Activated T-helper 9 cell treated with anti-CD3 and anti-CD28 coated beads, Interleukin-2, amount 50 U/mL, for 16 hours (primary cell): ENCODE results near the gene RBP3.

ENCODE experiments used
- DNase-seq: peaks from one replicate; pipeline ENCODE4 v3.0.0-alpha.2; 2020; ENCODE audit warnings: low read depth

The RBP3 gene

DNA sequence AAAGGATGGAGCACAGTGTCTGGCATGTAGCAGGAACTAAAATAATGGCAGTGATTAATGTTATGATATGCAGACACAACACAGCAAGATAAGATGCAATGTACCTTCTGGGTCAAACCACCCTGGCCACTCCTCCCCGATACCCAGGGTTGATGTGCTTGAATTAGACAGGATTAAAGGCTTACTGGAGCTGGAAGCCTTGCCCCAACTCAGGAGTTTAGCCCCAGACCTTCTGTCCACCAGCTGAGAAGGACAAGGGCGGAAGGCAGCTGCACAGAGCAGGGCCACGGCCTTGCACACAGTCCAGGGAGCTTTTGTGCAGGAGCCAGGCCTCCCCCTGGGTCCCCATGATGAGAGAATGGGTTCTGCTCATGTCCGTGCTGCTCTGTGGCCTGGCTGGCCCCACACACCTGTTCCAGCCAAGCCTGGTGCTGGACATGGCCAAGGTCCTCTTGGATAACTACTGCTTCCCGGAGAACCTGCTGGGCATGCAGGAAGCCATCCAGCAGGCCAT is at the start of gene RBP3:
Gene RBP3, plus strand, starts transcription at position 226 of the 514 bp plus-strand sequence. Its CDS starts 122 bp downstream, at position 348.
- no peak for DNase-seq

DNA sequence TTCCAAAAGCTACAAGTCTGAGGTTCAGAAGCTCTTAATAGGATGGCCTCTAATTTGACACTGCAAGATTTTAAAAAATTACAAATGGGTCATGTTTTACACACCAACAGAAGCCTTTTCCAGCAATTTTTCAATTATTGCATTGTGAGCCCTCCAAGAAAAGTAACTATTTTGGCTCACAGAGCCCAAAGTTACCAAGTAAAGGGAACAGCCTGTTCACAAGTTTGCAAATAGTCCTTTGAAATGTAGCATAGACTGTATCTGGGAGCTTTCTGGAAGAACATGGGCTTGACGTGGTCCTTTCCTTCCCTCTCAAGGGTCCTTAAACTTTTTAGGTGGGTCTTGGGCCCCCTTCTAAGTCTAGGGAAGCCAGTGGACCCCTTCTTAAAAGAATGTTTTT is 49.4 kb upstream of the RBP3 start:
- DNase-seq = no peak

DNA sequence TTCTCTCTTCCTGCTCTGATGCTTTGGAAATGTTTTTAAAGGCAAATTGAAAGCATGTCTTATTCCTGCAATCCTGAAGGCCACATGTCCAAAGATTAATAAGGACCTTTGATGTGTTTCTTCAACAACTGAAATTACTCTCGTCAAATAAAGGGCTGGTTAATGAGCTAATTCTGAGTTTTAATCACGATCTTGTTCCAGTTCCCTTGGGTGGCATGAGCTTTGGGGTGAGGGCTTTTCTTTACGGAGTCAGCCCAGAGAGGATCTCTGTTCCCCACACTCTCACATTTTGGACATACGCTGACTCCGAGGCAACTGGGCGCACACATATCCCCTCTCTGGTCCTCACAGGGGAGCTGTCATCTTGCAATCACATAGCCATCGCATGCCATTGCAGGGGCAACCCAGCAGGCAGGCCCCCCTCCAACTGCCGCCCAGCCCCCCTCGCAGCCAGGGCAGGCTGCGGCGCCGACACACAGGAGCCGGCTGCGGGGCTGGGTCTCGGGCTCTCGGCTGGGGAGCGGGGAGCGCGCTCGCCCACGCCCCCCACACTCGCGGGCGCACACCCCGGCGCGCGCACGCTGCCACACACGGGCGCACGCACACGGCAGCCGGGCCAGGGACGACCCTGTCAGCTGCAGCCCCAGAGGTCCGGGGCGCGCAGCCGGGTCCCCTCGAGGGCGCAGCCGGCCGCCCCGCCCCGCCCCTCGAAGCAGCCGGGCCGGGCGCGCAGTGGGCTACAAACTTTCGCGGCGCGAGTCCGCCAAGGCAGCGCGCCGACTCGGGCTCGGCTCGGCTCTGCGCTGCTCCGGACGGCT is 48.3 kb upstream of the RBP3 start, which contains the start of gene GDF10:
Gene GDF10, plus strand, starts transcription at position 587 of the 818 bp plus-strand sequence. CDS start 455 bp downstream, outside the sequence.
- DNase-seq = no peak

DNA sequence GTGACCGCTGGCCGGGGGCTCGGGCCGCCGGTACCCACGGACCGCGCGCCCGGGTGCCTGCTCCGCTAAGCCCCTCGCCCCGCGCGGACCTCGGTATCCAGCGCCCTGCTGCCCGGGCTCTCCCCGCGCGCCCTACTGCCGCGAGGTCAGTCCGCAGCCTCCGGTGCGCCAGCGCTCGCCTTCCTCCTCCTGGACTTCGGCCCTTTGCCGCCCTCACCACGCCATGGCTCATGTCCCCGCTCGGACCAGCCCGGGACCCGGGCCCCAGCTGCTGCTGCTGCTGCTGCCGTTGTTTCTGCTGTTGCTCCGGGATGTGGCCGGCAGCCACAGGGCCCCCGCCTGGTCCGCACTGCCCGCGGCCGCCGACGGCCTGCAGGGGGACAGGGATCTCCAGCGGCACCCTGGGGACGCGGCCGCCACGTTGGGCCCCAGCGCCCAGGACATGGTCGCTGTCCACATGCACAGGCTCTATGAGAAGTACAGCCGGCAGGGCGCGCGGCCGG is 47.7 kb upstream of the RBP3 start:
- no peak for DNase-seq

DNA sequence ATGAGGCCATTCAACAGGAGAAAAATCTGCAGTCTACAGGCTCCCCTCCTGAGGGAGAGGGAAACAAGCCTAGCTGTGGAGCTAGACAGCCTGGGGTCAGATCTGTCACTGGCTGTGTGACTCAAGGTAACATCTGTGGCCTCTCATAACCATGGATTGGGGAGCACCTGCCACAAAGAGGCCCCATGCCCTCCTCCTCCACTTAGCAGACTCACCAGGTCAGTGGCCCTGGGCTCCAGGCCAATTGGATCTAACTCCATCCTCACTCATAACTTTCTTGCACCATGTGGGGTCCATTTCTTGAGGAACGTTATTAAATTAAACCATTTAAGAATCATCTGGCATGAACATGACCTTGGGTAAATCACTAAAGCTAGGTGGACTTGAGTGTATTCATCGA is 46.3 kb upstream of the RBP3 start:
- DNase-seq = no peak

DNA sequence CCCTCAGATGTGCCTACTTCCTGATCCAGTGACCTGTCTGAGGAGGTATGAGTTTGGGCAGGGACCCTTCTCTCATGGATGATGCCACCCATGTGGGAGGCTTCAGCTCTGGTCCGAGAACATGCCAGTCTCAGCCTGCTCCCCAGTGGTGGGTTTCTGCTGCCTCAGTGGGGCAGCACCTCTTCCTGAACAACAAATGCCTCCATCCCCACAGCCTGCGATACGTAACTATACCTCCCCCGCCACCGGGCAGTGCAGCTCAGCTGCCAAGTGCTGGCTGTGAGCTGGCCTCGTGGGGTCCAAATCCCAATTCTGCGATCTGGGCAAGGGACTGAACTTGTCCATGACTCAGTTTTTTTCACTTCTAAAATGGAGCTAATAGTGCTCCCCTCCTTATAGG is 45.1 kb upstream of the RBP3 start:
- no peak for DNase-seq

DNA sequence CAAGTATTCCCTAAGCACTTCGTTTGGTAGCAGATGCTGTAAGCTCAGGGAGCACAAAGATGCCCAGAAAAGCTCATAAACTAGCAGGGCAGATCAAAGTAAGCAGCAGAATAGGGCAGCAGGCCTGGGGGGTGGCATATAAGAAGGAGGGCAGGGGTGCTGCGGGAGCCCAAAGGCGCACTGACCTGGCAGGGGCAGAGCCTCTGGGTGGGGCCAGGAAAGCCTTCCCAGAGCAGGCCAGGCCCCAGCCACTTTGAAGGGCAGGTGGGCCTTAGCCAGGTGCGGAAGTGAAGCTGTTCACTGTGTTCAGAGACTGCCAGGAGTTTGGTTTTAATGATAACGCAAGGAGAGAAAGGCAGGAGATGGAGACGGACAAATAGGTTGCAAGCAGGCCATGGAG is 44.3 kb upstream of the RBP3 start:
- DNase-seq = no peak

DNA sequence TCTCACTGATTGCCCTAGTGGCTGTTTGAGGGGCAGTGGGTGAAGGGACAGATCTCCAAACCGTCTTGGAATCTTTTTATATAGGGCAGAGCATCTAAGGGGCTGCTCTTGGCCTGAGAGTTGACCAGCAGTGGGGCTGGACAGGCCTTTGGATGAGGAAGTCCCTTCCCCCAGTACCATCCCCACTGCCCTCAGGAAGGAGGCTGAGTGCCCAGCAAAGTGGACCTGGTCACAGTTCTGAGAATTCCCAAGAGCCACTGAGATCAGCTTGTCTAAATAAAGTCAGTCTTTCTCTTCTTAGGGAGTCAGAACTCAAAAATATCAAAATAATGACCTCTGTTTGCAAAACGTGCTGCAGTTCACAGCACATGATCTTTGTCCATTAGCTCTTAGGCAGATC is 42.6 kb upstream of the RBP3 start:
- DNase-seq = no peak

DNA sequence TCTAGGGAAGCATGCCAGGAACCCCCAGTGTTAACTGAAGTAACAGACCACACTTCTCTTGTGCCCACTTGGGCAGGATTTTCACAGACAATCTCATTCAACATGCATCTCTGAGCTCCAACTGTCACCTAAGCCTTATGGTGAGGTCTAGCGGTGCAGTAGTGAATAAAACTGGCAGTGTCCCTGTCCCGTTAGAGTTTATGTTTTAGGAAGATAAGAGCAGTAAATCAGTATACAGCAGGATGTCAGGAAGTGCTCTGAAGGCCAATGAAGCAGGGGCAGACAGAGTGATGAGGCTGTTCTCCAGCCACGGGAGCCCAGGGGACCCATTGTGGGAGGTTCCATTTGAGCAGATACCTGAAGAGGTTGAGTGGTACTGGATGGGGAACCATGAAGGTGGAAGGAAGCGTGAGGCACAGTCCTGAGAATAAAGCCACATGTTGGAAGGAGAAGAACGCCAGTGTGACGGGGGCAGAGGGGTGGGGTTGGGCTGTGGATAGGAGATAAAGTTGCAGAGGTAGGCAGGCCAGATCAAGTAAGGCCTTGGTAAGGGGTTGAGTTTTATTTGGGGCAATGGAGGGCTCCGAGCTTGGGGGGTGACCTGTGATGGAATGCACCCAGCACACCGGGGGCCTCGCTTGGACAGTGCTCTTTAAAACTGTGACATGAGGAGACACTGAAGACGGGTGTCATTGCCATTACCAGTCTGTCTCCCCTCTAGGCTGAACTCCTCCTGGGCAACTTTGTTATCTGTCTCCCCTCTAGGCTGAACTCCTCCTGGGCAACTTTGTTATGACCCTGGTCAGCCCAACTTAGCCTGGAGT is 41.6 kb upstream of the RBP3 start:
- DNase-seq = no peak

DNA sequence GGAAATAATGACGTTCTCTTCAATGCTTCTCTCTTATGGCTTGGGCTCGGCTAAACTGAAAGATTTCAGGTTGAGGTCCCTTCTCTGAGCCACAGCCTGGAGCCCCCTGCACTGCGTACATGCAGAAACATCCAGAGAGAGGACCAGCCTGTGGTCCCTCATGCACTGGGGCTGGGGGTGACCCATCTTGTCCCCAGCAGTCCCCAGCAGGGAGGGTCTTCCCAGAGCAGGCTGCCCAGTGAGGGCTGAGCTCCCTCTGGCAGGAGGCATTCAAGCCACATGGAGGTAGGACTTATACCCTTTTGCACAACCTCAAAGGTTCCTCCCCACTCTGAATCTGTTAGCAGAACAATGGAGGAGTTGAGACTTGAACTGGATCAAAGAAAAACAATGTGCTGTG is 40.8 kb upstream of the RBP3 start:
- no peak for DNase-seq

DNA sequence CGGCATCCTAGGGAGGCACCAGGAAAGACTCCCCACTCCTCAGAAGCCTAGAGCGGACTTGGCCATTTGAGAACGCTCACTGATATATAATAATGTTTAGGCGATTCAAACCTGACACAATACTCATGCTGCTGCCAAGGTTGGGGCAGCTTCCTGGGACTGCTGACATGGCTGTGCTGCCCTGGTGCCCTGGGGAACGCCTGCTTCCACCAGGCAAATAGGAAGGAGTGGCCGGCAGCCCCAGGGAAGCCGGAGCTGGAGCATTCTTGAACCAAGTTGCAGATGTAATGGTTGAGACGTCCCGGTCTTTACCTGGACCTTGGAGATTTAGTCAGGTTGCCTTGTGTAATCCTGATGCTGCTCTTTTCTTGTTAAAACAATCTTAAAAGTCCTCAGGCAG is 39.4 kb upstream of the RBP3 start:
- DNase-seq = no peak

DNA sequence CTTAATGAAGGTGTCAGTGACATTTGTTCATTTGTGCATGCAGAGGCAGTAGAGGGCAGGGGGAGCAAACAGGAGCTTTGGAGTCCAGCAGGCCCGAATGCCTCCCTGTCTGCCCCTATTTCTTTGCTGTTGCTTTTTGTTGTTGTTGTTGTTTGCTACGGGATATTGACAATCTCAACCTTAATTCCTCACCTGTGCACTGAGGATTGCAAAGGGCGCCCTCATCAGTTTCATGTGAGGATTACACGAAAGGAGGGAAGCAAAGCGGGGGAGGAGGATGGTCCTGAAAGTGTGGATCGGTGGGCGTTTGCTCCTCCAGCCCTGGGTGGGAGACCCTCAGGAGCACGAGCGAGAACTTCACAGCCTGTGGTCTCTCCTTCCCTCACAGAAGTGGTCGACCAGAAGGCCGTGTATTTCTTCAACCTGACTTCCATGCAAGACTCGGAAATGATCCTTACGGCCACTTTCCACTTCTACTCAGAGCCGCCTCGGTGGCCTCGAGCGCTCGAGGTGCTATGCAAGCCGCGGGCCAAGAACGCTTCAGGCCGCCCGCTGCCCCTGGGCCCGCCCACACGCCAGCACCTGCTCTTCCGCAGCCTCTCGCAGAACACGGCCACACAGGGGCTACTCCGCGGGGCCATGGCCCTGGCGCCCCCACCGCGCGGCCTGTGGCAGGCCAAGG is 38.6 kb upstream of the RBP3 start:
- no peak for DNase-seq

DNA sequence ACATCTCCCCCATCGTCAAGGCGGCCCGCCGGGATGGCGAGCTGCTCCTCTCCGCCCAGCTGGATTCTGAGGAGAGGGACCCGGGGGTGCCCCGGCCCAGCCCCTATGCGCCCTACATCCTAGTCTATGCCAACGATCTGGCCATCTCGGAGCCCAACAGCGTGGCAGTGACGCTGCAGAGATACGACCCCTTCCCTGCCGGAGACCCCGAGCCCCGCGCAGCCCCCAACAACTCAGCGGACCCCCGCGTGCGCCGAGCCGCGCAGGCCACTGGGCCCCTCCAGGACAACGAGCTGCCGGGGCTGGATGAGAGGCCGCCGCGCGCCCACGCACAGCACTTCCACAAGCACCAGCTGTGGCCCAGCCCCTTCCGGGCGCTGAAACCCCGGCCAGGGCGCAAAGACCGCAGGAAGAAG is 38.1 kb upstream of the RBP3 start:
- DNase-seq = no peak

DNA sequence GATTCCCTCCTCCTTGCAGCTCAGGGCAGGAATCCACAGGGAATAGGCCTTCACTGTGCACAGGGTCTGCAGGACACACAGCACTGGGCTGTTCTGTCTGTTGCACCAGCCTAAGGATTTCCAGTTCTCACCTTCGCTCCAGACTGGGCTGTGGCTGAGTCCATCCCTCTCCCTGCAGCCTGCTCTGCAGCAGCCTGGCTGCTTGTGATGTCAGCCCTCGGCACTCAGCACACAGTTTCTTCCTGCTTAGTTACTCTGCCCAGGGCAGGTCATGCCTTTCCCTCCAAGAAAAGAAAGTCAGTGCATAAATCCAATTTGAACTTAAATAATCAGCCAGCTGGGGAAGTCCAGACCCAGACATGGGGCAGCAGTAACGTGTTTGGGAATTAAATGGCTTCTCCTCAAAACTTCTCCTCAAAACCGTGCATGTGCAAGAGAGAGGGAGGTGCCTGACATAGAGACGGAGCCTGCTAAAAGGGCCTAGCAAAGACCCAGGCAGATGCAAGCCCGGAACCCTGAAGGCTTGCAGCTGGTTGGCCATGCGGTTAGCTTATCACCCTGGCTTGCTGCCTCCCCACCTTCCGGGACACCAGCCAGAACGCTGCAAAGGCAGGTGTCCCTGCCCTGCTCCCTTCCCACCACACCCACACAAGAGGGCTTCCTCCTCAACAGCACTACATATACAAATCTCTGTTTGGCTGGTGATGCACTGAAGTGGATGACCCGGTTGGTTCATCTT is 36.8 kb upstream of the RBP3 start:
- DNase-seq = no peak

DNA sequence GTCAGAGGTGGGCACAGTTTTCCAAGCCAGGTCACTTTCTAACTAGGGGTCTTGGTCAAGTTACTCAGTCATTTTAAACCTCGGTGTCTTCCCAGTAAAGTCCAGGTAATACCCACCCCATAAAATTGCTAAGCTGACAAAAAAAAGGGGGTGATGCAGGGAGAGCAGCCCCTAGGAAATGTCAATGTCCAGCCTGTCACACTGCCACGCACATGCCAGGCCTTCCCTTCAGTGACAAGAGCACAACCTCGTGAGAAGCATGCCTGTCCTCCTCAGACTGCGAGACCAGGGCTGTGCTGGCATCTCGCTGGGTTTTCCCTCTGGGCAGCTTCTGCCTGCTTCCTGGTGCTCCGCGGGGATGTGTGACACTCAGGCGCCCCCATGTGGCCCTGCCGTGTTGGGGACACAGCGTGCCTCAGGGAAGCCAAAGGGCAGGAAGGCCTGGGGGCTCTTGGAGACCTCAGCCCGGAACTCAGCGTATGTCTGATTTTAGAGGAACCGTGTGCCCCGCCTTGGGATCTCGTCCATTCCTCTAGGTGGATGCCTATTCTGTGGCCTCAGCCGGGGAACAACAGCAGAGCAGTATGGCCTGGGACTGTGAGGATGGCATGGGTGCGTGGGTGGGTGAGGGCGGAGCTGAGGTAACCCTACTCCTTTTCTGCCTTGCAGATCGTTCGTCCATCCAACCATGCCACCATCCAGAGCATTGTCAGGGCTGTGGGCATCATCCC is 36.1 kb upstream of the RBP3 start:
- peak; percentile 73 for DNase-seq

DNA sequence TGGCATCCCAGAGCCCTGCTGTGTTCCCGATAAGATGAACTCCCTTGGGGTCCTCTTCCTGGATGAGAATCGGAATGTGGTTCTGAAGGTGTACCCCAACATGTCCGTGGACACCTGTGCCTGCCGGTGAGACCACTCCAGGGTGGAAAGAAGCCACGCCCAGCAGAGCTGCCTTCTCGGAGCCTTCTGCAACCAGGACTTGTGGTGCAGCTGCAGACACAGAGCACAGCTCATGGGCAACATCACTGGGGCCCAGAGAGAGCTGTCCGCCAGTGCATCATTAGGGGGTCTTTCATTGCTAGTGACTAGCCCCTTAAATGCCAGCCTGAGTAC is 35.5 kb upstream of the RBP3 start:
- no peak for DNase-seq

DNA sequence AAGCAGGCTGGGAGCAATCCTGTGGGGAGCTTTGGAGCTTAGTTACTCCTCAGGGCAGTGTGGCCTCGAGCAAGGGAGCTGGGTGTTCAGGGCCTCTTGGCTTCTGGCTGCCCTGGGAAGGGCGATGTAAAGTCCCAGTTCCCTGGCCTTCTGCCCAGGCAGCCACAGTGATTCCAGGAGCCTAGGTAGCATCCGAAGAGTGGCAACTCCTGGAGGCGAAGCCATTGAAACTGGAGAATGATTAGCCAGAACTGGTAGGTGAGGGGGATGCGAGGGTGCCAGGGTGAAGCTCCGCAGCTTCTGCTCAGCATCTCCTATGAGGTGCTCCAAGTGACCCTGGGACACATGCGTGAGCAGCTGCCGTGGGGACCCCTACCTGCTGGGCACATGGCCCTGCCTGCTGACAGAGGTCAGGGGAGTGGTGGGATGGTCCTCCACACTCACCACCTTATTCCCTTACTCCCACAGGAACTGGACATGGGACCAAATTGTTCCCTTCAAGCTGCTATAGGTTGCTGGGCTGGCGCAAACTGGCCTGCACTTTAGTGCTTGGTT is 33.7 kb upstream of the RBP3 start:
- no peak for DNase-seq

DNA sequence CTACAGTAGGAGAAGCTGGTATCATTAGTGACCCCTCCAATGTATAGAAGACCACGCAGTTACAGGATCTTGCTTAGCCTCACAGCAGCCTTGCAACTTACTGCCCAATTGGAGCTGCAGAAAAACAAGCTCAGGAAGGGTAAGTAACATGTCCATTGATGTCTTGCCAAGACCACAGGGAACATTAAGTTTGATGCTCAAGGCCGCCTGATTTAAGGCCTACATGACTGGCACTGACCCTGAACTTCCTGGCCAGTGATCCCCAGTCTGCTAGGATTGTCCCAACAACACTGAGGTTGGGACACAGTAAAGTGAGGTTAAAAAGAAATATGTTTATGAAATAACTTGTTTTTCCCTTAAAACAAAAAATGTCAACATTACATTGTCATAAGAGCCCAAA is 32.7 kb upstream of the RBP3 start:
- DNase-seq = no peak

DNA sequence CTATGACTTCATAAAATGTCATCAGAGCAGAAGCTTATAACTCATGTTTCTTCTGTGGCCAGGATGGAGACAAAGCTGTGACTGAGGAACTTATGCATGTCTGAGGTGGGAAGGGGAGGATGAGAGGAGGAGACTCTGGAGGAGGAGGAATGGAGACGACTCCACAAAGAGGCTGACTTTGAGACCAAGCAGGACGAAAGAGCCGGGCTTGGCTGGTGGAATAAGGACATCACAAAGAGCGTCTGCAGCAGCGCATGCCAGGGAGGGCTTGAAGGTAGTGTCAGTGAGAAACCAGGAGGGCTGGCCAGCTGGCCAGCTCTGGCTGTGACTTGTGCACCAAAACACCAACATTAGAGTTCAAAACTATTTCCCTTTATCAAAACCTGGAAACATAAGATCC is 32.0 kb upstream of the RBP3 start:
- no peak for DNase-seq

DNA sequence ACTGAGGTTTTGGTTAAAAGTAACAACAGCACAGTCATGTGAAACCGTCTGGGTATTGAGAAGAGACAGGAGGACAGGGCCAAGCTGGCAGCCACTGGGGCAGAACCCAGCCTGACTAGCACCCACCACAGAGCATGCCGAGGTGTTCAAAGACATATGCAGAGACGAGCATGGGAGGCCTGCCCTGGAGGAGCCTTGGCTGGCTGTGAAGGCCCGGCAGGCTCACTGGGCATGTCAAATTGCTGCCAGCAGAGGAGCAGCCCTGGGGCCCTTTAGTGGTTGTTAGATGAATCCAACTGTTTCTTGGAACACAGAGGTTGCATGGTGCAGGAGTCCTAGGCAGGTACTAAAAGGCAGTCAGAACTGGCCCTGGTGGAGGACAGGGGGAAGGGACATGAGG is 30.9 kb upstream of the RBP3 start:
- no peak for DNase-seq

DNA sequence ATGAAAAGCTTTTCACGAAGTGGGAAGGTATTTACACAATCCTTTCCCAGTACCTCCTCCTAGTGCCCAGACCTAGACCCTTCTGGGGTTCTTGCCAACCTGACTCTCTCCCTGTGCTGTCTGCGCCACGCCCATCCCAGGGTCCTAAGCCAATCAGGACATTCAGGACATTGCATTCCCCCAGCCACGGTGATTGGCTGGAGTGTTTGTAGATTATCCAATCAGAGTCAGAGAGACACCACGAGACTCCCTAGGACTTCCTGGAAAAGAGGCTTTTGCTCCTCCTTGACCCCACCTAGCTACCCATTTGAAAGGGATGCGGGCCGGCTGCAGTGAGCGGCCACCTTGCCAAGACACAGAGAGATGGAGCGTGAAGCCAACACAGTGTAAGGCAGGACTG is 29.5 kb upstream of the RBP3 start:
- DNase-seq = no peak
